ENCODE measurements around the gene GPR61.

Gene GPR61

DNA sequence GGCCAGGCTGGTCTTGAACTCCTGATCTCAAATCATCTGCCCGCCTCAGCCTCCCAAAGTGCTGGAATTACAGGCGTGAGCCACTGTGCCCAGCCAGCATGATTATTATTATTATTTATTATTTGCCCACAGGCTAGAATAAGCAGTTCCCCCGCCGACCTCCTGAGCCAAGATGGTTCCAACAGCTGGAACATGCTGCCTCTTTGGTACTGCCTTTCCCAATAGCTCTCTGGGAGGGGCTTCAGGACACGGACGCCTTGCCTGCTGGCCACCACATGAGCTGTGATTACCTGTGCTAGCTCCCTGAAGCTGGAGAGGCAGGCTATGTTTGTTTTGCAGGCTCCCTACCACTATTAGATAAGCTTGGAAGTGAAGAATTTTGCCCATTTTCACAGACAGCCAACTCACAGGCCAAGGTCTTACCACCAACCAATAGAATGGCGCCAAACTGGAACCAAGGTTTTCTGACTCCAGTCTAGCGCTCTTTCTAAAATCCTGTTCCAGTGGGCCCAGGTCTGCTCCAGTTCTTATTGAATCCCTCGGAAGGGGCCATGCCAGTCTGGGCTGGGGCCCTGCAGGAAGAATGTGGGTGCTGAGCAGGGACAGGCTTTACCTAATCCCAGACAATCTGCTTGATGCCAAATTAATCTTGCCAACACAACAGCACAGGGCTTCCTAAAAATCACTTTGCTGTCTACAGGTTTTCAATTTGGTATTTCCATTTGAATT, 2.1 kb upstream of the GPR61 start:
- no peak for DNase-seq

DNA sequence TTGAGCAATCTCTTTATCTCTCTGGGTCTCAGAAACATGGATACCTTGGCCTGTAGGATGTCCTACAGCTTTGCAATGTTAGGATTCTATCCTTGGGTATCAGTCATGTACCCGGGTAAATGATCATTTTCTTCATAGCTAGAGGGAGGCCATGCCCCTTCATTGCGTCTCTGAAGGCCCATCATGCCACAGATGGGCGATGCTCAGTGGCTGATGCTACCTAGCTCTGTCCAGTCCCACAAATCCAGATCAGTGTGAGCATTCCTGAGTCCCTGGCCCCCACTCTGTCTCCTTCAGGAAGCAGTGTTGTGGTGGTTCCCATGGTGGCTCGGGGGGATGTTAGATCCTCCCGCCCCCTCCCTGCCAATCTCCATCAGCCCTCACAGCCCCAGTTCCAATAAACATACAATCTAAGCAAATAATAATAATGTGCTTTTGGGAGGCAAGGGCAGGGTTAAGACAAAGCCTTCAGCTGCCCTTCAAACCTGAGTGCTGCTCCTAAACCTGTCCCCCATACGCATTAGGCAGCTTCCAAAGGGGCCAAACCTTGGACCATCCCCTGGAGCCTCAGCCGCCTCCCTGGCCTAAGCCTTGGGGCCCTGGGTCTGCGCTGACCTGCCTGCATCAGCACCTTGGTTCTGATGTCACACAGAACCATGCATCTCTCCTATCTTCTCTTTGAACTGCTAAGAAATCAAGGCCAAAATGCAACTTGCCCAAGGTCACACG, 681 bp upstream of the GPR61 start:
- no peak for DNase-seq

DNA sequence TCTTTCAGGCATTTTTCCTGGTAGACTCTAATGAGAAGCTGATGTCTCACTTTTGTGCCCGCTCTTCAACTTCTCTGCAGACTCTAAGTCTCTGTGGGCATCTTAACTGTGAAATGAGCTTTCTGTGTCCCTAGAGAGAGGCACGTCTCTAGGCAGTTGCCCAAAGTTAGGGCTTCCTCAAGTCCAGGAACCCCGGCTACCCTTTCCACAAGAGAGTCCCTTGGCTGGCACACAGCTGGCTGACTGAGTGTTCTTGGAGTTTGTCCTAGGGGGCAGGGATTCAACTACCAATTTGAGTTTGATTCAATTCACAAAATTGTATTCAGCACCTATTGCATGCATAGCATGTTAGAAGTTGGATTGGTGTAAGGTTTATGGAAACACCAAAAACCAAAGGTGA, 1.4 kb downstream of the GPR61 start:
- DNase-seq, result no peak

DNA sequence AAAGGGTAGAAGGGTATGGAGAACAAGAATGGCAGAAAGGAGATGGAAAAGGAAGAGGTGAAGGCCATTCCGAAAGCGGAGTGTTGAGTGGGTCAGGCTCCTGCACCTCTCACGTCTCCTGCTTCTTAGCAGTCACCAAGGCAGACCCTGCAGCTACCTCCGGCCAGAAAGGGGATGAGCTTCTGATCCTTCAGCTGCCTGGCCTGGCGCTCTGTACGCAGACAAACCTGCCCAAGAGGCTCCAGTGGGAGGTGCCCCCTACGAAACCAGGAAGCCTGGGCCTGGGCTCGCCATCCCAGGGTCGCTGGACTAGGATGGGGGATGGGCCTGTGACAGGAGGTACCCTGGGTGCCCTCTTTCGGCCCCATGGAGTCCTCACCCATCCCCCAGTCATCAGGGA, 3.0 kb downstream of the GPR61 start:
- DNase-seq, result no peak

DNA sequence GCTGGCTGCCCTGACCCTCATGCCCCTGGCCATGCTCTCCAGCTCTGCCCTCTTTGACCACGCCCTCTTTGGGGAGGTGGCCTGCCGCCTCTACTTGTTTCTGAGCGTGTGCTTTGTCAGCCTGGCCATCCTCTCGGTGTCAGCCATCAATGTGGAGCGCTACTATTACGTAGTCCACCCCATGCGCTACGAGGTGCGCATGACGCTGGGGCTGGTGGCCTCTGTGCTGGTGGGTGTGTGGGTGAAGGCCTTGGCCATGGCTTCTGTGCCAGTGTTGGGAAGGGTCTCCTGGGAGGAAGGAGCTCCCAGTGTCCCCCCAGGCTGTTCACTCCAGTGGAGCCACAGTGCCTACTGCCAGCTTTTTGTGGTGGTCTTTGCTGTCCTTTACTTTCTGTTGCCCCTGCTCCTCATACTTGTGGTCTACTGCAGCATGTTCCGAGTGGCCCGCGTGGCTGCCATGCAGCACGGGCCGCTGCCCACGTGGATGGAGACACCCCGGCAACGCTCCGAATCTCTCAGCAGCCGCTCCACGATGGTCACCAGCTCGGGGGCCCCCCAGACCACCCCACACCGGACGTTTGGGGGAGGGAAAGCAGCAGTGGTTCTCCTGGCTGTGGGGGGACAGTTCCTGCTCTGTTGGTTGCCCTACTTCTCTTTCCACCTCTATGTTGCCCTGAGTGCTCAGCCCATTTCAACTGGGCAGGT, 3.8 kb downstream of the GPR61 start:
- DNase-seq, result no peak

DNA sequence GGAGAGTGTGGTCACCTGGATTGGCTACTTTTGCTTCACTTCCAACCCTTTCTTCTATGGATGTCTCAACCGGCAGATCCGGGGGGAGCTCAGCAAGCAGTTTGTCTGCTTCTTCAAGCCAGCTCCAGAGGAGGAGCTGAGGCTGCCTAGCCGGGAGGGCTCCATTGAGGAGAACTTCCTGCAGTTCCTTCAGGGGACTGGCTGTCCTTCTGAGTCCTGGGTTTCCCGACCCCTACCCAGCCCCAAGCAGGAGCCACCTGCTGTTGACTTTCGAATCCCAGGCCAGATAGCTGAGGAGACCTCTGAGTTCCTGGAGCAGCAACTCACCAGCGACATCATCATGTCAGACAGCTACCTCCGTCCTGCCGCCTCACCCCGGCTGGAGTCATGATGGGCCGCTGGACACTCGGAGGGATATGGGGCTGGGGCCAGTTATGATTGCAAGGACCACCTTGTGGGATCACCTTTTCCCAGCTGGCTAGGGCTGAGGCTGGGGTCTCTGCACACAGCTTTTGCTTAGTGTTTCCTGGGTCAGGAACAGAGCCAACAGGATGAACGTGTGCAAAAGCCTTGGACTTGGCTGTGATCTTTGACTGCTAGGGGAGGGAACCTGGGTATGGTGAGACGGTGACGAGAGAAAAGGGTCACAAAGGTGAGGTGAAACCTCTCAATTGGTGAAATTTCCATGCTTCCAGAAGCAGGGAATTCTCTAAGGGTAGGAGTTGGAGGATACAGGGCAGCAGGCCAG, 4.5 kb downstream of the GPR61 start:
- DNase-seq, result no peak

DNA sequence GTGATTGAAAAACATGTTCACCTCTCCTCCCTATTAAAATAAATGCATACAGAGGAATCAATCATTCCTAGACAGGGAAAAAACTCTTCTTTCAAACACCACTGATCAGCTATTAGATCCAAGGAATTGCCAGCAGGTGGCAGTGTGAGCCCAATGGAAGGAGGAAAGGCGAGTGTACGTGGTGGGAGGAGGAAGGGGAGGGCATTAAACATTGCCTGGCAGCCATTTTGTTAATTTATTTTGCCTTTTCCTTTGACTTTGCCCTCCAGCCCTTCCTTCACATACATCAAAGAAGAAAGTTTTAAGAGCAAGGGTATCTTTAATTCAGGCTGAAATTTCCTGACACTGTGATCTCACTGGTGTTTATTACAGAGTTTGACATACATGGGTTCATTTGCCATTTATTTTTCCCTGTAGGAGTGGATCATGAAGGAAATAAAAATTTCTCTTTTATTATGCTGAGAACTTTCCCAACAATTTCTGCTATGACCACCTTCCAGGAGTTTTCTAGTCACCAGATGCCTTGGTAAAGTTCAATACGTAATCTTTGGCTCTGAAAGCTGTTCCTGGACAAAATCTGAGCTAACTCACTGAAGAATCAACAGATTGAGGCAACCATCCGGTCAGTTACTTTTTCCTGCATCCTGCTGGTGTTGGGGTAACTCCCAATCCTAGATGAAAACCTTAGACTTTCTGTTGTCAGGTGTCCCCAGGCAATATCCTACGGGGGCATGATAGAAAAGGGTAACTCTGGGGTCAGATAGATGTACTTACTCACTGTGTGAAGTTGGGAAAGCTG, 6.8 kb downstream of the GPR61 start:
- DNase-seq, result peak; percentile 87

DNA sequence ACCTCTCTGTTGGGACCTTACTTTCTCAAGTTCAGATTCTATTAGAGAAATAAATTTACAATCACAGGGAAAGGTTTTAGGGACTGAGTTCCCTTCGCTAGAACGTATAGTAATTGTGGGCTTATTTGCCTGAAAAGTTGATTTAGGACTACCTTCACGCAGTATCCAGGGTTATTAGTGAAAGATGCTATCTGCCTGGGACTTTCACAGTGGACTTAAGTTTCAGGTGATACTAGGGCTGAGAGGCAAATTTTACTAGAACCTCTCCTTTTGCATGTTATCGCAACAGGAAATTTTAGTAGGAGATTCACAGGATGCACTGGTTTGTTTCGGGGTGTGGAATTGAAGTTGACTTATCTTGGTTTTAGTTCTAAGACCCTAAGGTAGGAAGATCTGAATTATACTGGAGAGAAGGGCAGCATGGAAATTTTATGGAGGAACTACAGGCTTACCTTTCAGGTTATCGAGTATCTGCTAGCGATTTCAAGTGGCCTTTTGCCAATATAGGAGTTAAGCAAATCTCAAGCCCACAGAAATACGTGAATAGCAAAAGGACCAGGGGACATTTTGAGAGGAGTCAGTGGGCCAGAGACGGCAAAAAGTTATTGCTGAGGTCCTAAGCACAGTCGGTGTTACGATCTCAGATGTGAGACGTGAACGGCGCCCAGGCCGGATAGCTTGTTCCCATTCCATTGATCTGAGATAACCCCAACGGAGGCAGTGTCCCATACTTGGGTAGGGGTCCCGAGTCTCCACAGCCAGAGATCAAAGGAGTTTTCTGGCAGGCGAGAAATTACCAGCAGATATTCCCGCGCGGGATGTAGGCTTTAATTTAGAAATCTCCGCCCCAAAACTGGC, 8.0 kb downstream of the GPR61 start:
- no peak for DNase-seq

DNA sequence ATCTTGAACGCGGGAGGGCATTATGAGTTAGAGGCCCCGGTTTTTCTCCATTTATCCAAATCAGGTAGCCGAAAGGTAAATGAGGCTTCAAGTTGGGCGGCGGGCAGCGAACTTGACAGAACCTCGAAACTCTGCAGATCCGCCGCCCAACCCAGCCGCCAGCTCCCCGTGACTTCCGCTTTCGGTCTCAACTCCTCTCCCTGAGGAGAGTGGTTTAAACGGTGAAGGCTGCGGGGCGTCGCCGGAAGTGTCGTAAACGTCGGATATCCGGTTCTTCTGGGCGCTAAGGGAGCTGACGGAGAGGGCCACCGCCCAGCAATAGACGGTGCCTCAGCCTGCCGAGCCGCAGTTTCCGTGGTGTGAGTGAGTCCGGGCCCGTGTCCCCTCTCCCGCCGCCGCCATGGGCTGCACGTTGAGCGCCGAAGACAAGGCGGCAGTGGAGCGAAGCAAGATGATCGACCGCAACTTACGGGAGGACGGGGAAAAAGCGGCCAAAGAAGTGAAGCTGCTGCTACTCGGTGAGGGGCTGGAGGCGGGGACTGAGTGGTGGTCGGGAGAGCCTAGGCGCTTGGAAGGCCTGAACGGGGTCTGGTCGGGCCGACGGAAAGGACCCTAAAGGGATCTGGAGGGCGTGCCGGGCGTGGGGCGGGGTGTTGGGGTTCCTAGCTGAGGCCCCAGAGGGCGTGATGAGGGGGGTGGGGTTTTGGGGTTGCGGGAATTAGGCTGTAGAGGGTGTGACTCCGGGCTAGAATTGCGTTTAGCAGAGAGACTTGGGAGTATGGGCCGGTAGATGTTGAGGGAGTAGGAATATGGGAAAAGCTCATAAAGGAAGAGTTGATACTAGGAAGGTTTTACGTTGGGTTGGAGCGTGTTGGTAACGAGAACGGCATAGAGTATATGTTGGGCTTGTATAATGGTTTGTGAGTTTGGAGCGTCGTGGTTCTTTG, 8.9 kb downstream of the GPR61 start, which contains the start of gene GNAI3:
GNAI3 (plus strand) TSS at position 295 of the 947 bp plus-strand sequence; CDS start at position 401, 106 bp downstream.
- peak; percentile 96 for DNase-seq

DNA sequence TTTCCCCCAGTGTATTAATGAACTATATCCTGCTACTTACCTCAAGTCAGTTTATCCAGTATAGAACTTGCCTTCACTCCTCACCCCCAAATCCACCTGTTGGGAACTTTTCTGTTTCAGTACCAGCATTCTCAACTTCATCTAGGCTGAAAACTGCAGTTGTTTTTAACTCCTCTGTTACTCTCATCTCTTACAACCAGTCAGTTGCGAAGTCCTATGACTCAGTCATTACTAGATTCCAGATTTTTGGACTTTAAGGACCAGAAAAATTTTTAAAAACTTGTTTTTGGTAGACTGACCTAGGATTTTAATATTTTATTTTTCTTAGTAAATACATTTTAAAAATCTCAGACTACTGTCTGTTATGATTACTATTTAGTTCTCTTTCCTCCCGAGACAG, 16.9 kb downstream of the GPR61 start:
- DNase-seq, result no peak

DNA sequence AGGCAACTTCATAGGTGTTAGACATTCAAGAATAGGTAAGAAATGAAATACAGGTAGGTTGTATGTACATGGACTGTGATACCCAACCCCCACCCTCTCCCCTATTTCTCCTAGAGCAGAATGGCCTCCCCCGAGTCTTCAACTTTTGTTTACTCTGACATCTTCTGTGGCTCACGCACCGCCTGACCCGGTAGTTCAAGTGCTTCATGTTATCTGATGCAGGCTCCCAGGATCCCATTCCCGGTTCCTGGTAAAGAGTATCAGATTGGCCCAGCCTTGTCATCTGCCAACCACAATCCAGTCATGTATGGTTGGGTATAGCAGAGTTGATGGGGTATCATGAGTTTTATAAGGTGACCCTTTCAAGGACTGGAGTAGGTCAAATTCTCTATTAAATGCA, 17.8 kb downstream of the GPR61 start:
- no peak for DNase-seq

DNA sequence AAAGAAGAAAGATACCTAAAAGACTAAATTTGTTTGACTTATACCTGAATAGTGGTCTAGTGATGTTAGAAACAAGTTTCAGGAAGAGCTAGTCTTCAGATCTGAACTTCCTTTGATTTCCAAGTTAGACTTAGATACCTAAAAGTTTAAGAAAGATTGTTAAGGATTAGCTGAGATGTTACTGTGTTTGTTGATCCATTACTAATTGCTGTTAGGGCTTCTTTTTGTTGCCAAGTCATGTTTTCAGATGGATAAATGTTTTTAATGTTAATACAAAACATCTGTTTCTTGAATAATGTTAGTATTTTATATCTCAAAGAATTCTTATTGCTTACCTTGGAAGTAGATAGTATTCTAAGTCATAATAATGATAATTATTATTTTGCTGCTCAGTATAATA, 20.3 kb downstream of the GPR61 start:
- no peak for DNase-seq

DNA sequence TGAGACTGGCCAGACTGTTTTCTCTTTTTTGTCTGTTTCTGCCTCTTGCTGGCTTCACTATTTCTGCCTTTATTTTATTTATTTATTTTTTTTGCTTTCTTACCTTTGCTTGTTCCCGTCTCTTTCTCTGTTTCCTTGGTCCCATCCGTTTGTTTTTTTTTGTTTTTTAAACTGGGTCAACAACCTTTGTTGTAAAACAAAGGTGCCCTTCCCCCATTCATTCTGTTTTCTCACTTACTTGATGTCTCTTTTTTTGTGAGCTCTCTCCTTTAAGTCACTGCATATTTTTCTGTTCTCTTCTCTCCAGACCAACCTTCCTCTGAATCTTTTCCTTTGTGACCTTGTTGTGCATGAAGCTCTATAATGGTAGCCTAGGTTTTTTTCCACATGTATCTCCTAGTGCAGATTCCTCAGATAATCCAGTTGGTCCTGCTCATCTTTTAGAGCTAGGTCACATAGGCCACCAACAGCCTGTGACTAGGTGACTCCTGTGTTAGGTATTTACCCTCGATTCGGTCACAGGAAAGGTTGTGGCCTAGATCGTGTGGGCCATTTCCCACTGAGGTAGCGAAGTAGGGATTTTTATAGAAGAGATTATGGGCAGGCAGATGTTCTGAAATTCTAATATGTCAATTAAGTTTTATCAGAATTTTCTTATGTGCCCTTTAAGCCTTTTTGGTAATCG, 24.7 kb downstream of the GPR61 start:
- DNase-seq, result no peak

DNA sequence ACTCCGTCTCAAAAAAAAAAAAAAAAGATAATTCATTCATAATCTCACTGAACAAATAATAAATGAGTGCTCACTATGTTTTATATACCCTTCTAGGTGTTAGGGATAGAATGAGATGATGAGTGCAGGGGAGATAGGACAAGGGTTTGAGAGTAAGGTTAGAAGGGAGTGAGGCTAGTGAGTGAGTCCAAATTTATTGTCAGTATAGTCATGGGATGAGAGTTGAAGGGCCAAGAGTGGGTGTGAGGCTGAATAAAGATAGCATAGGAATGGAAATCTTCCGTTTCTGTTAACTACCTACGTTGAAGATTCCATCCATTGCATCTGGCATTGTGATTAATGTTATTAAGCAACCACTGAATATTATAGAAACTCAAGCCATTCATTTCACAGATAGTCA, 25.6 kb downstream of the GPR61 start:
- DNase-seq, result no peak

DNA sequence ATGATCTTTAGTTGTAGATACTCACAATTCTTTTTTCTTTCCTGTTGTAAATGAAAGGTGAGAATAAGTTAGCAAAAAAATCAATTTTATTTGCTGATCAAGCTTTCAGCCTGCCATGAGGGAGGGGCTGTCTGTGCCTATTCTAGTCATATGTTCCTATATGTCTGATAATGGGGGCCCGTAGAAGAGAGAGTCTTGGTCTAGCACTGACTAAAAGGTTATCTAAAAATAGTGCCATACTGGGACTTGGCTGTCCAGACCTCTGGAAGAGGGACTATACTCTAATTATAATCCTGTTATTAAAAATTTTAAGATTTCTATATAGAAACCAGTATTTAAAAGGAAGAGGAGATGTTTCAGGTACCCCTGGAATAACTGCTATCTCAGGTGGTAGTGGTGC, 27.3 kb downstream of the GPR61 start:
- DNase-seq, result no peak

DNA sequence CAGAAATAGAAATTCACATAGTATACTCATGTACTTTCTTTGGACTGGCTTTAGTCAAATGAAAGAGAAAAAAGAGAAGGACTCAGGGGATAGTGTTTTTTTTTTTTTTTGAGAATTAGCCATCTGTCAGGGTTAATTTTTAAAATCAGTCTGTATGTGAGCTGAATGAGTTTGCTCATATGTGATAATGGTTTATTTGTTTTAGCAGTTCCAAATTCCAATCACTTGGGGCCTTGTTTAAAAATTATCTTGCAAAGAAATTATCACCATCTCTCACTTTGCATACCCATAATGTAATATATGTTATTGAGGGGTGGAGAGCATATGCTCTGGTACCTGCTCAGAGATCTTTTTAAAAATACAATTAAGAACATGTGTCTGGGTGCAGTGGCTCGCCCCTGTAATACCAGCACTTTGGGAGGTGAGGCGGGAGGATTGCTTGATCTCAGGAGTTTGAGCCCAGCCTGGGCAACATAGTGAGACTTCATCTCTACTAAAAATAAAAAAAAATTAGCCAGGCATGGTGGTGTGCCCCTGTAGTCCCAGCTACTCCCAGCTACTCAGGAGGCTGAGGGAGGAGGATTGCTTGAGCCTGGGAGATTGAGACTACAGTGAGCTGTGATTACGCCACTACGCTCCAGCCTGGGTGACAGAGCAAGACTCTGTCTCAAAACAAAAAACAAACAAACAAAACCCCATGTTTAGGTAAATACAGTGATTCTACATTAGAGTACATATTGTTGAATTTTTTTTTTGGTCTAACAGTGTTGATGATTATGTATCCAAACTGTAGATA, 28.4 kb downstream of the GPR61 start:
- no peak for DNase-seq

DNA sequence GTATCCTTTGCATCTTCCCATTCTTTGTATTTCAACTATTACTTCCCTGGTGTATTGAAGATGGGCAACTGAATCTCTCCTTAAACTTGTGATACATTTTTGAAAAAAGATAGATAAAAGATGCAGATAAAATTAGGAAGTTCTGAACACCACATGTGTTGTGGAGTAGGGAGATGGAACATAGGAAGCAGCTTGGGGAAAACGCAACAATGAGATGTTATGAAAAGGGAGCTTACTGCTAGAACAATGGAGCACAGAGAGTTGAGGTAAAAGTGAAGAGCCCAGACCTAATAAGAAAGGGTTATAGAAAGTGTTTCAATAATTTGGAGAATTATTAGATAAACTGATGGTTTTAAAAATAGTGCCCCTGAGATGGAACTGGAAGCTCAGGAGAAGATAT, 29.7 kb downstream of the GPR61 start:
- DNase-seq, result no peak

DNA sequence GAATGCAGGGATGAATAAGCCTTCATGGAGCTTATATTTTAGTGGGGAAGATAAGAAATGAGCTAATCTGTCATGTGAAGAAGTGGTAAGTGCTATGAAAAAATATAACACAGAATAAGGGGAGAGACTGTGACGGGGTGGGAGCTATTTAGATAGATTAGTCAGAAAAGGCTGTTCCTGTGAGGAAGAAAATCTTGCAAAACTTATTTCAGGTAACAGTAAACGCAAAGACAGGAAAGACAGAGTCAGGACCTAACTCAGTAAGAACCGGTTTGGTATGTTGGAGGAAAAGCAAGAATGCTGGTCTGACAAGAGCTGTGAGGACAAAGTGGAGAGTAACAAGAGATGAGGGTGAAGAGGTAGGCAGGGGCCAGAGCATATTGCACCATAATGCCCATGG, 30.7 kb downstream of the GPR61 start:
- no peak for DNase-seq

DNA sequence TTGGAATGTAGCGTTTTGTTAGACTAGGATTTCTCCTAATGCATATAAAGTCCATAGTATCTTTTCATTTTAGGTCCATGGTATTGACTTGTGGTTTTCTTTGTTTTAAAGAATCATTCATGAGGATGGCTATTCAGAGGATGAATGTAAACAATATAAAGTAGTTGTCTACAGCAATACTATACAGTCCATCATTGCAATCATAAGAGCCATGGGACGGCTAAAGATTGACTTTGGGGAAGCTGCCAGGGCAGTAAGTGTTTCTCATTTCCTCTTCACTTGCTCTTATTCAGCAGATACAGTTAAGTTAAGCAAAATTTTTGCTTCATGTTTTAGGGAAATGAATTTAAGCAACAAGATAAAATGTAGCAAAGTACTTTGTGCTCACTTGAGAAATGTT, 34.1 kb downstream of the GPR61 start:
- peak; percentile 10 for DNase-seq

Data from CD4-positive, alpha-beta T cell treated with Interleukin-4 for 4 hours (primary cell).